HG02642 (cell line): ENCODE measurements around the gene N4BP3.
"Not testable (repeated sequence)": the region's sequence is repeated elsewhere in the genome, so short reads cannot be mapped to it uniquely, and the experiment has no call there.

ENCODE experiments used
- ATAC-seq: cut with Tn5 transposase; IDR thresholded peaks from one replicate; pipeline ENCODE4 v1.9.1; 2021; ENCODE audit warnings: mild to moderate bottlenecking; ENCODE audit not compliant: unreplicated experiment, poor library complexity

The N4BP3 gene

DNA sequence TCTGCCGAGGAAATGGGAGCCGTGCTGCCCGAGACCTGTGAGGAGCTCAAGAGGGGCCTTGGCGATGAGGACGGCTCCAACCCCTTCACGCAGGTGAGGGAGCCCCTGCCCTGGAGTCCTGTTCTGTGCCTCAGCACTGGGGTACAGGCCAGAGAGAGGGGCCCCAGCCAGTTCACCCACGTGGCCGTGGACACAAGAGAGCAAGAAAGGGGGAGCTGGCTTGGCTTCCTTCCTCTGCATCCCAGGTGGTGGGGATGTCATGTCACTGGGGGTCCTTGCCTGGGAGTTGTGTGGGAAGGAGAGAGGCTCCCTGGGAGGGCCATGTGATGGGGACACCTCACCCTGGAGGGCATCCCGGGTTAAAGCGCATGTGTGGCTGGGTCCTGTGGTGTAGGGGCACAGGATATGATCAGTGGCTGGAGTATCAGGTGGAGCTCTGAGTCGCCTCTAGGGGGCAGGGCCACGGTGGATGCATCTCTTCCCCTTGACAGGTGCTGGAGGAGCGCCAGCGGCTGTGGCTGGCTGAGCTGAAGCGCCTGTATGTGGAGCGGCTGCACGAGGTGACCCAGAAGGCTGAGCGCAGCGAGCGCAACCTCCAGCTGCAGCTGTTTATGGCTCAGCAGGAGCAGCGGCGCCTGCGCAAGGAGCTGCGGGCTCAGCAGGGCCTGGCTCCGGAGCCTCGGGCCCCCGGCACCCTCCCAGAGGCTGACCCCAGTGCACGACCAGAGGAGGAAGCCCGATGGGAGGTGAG is 7.5 kb downstream of the N4BP3 start:
- peak; percentile 75 for ATAC-seq

DNA sequence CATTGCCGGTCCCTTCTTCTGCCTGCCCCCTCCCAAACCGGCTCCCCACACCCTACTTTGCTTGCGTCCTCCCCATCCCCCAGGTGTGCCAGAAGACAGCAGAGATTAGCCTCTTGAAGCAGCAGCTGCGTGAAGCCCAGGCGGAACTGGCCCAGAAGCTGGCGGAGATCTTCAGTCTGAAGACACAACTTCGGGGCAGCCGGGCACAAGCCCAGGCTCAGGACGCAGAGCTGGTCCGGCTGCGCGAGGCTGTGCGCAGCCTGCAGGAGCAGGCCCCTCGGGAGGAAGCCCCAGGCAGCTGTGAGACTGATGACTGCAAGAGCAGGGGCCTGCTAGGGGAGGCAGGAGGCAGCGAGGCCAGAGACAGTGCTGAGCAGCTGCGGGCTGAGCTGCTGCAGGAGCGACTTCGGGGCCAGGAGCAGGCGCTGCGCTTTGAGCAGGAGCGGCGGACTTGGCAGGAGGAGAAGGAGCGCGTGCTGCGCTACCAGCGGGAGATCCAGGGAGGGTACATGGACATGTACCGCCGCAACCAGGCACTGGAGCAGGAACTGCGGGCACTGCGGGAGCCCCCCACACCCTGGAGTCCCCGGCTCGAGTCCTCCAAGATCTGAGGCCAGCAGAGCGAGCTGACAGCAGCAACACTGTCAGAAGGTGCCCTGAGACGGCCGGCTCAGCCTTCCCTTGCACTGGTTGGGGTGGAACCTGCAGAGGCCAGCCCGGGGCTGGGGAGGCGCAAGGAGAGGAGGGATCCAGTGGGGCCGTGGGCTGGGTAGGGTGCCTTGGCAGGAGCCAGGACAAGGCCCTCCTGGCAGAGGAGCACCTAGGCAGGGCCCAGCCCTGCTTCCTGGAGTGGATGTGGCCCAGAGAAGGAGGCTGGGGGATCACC is 8.3 kb downstream of the N4BP3 start:
- ATAC-seq, result no peak

DNA sequence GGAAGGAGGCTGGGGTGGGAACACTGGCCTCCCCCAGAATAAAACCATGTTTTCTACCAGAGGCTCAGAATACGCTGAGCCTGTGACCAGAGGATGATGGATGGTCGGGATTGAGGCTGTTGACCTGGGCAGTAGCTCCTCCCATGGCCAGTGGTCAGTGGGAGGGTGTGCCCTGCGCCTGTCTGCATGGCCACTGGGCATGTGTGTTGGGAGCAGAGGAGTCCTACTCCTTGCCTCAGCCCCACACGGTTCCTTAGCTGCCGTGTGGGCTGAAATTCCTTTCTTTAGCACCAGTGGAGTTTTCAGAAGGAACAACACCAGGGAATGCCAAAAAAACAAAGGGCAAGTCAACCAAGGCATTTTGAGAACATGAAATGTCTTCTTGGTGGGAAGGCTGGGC is 9.0 kb downstream of the N4BP3 start:
- ATAC-seq, result no peak

DNA sequence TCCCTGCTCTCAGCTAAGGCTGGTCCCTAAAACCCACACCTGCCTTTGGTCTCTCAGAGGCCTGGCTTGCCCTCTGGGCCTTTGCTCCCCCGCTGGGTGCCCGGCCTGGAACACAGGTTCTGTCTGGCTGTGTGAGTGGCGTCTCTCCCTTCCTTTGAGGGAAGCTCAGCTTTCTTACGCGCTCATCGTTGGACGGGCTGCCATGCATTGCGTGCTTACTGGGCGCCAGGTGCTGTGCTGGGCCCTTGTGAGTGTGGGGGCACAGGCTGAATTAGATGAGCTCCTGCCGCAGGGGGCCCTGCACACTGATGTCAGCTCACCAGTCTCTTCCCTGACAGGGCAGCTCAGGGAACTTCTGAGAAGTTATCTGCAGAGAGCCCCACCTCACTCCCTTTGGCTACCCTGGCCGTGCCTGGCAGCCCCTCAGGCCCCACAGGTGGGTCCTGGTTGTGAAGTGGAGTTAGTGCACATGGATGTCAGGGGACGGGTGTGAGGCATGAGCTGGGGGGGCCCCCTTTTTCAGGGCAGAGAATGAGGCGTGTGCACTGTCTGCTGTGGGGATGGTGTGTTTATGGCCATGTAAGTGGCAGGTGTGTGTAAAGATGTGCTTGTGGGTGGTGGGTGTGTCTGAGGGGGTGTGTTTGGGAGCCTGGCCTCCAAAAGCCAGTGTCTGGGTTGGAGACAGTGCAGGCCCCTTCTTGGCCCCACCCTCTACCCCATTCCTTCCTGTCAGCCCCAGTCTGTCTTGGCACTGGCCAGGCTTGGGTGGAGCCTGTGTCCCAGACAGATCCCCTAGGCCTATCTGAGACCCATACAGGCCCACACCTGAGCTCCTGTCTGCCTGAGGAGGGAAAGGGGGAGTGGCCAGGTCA is 10.0 kb downstream of the N4BP3 start:
- no peak for ATAC-seq

DNA sequence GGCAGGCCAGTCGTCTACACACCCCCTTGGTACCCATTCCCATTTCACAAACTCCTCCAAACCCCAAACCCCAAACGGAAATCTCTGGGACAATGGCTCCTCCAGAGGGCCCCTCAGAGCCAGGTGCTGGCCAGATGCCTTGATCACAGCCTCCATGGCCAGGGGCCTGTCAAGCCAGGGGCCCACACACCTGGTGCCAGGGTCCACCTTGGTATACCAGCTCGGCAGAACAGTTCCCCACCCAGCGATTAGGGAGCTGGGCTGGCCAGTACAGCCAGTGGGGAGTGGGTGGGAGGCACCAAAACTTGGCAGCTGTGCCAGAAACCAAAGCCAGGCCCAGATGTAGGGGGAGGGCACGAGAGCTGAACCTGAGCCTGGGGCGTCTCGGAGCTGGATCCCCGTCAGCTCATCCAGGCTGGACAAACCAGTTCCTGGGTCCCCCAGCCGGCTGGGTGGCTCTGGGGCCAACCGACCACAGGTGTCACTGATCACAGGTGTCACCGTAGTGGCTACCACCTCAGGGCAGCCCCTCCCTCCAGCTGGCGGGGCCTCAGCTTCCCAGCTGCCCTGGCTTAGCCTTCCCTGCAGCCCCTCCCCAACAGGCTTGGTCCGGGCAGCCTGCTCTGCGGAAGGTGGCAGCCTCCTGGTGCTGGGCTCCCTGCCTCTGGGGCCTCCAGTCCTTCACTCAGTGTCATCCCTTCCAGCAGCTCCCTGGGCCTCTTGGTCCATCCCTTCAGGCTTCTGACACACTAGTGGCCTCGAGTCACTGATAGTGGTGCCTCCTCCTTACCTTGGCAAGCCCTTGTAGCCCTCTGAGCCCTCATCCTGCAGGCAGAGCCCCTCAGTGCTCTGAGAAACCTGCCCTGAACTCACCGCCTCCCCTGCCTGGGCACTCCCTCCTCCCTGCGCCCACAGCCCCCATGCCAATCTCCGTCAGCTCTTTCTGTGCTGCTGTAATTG is 10.9 kb downstream of the N4BP3 start:
- ATAC-seq, result no peak

DNA sequence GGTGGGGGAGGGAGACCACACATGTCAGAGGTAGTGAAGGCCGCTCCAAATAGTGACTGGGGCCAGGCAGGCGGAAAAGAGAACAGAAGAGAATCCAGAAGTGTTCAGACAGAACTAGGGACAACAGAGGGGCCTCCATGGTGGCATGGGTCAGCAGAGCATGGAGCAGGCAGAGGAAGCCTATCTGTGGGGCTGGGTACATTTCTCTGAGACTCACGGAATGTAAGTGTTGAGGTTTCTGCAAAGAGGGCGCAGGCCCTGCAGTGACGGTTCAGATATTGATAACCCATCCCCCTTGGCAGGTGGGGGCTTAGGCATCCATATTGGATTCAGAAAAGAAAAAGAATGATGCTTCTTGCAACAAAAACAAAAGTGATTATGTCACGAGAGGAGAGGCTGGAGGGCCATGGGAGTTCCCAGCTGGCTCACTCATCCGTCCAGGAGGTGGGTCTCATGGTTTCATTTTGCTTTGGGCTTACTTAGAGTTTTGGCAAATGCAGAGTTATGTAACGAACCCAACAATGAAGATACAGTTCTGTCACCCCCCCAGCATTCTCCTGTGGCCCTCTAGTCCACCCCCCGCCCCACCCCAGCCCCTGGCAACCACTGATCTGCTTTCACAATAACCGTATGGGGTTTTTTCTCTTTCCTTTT is 12.0 kb downstream of the N4BP3 start:
- ATAC-seq, result no peak

DNA sequence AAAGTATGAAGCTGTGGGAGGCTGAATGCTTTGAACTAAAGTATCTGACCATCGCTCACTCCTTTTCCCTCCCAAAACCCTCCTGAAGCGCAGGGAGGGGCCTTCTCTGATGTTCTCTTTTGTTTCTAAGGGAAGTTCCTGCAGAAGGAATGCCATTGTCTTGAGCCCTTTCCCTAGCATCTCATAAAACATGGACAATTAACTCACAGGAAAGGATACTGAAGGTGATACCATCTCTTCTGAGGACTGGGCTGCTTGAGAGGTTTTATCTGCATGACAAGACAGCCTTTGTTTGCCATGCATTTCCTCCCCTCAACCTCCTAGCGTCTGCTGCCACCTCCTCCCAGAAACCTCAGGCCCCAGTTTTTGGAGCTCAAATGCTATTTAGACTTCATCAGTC is 13.2 kb downstream of the N4BP3 start:
- ATAC-seq, result no peak

DNA sequence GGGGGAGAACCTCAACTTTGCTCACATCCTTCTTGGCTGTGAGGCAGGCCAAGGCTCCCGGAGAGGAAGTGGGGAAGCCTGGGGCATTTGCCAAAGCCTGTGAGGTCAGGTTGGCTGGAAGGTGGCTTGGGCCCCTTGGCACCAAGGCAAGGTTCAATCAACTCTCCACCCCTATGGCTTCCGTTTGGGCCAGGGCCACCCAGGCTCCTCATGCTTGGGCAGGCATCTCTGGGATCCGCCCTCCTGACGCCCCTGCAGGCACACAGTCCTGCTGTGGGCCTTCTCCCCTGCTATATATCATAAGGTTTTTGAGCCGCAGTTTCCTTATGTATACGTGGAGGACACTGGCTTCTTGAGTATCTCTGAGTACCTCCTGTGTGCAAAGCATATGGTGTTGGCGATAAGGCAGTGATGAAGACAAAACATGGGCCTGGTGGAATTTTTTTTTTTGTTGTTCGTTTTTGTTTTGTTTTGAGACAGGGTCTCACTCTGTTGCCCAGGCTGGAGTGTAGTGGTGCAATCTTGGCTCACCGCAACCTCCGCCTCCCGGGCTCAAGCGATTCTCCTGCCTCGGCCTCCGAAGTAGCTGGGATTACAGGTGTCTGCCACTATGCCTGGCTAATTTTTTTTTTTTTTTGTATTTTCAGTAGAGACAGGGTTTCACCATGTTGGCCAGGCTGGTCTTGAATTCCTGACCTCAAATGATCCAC is 14.1 kb downstream of the N4BP3 start:
- not testable (repeated sequence) for ATAC-seq

DNA sequence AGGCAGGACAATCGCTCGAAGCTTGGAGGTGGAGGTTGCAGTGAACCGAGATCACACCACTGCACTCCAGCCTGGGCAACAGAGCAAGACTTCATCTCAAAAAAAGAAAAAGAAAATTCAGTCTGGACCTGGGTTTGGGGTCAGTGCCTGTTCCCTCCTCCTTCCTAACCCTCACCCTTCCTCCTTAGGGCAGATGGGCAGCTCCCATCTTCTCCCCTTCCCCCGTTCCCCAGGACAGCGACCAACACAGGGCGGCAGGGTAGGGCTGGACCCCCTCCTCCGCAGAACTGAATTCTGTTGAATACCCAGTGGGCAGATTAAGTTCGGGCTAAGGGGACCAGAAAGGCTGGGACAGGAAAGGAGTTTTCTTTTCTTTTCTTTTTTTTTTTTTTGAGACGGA is 16.0 kb downstream of the N4BP3 start:
- no peak for ATAC-seq

DNA sequence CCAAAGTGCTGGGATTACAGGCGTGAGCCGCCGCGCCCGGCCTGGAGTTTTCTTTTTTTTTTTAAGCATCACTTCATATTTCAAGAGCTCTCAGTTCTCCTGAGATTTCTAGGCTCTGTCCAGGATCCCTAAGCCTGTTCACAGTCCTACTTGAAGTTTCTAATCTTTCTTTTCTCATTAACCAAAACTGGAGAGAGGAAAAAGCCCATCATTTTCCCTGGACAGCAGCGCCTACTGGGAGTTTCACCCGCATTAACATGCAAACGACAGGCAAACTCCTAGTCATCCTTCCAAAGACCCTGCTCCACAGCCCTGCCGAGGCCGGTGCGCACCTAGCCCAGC is 16.9 kb downstream of the N4BP3 start:
- not testable (repeated sequence) for ATAC-seq

DNA sequence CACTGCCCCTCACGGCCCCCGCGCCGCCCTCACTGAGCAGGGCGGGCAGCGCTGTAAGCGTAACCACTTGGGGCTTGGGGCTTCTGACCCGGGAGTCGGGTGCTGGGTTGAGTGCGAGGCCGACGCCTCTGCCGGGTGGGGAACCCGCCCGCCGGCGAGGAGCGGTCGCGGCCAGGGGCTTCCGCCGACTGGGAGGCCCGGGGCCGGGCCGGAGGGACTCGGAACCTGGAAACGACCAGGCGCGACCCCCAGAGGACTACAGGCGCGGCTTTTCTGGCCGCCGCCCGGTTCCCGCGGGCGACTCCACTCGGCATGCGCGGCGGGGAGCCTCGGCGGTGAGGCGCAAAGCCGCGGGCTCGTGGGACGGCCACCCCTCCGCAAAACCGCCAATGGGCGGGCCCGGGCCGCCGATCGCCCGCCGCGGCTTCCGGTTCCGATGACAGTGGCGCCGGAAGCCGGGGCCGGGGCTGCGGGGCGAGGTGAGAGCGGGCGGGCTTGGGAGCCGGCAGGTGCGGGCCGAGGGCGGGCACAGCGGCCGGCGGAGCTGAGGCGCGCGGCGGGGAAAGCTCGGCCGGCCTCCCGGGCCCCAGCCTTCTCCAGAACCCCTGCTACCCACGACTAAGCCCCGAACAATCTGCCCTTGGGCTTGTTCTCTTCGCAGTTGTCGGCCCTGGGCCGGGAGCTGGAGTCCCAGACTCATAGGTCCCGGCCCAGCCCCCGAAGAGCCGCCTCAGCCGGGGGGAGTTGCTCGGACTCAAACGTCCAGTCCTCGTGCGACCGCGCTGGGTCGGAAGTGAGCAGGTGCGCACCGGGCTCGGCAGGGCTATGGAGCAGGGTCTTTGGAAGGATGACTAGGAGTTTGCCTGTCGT is 17.5 kb downstream of the N4BP3 start, which contains the start of gene RMND5B:
TSS of gene RMND5B (plus strand) at position 439 of the 870 bp plus-strand sequence. CDS start 7,106 bp downstream, outside the sequence.
- peak; percentile 90 for ATAC-seq

DNA sequence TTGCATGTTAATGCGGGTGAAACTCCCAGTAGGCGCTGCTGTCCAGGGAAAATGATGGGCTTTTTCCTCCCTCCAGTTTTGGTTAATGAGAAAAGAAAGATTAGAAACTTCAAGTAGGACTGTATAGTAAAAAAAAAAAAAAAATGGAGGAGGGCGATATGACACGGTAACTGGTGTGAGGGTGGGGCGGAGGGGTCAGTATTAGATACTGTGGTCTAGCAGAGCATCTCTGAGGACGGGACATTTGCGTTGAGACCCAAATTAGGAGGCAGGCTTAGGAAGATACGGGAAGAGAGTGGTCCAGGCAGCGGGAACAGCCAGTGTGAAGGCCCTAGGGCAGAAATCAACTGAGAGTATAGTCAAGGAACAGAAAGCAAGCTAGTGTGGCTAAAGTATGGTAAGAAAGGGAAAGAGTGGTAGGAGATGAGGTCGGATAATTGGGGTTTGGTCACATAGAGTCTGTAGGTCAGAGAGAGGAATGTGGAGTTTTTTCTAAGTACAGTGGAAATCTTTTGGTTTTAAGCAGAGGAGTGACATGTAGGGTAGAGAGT is 18.2 kb downstream of the N4BP3 start:
- ATAC-seq, result no peak

DNA sequence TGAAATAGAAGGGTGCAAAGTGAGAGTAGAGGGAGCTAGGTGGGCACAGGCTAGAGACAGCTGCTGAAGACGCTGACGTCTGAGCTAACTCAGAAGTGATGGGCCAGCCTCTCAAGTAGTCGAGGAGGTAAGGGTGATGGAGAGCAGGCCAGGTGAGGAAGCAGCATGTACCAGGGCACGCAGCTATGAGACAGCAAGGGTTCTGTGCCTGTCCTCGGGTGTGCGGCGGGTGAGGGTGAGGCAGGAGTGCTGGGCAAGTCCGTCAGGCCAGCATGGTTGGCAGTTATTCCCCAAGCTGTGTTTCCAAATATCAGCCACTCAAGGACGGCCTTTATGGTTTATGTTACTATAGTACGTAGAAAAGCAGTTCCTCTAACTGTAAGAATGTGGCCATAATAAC is 23.7 kb downstream of the N4BP3 start:
- no peak for ATAC-seq

DNA sequence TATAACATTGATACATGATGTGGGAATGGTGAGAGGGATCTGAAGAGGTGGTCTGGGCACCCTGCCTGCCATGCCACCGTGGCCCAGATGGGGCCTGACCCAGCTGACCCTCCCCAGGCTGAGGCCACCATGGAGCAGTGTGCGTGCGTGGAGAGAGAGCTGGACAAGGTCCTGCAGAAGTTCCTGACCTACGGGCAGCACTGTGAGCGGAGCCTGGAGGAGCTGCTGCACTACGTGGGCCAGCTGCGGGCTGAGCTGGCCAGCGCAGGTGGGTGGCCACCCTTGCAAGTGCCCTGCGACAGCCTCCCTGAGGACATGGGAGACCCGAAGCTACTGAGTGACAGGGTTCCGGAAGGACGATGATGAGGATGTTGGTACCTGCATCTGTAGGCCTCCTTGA is 24.7 kb downstream of the N4BP3 start:
- ATAC-seq, result no peak

DNA sequence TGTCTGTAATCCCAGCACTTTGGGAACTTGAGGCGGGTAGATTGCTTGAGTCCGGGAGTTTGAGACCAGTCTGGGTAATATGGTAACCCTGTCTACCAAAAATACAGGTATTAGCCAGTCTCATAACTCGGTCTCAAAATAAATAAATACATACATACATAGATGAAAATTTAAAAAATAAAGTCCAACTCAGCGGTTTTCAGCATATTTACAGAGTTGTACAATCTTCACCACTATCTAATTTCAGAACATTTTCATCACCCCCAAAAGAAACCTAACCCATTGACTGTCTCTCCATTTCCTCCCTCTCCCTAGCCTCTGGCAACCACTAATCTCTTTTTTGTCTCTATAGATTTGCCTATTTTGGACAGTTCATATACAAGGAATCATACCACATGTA is 28.2 kb downstream of the N4BP3 start:
- no peak for ATAC-seq

DNA sequence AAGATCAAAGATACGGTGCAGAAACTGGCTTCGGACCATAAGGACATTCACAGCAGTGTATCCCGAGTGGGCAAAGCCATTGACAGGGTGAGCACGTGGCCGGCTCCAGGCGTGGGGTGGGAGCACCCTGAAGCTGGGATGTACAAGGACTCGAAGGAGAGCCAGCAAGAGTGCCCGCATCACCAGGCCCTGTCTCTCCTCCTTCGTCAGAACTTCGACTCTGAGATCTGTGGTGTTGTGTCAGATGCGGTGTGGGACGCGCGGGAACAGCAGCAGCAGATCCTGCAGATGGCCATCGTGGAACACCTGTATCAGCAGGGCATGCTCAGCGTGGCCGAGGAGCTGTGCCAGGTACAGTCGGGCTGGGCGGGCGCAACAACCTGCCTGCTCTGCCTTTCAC is 29.3 kb downstream of the N4BP3 start:
- no peak for ATAC-seq

DNA sequence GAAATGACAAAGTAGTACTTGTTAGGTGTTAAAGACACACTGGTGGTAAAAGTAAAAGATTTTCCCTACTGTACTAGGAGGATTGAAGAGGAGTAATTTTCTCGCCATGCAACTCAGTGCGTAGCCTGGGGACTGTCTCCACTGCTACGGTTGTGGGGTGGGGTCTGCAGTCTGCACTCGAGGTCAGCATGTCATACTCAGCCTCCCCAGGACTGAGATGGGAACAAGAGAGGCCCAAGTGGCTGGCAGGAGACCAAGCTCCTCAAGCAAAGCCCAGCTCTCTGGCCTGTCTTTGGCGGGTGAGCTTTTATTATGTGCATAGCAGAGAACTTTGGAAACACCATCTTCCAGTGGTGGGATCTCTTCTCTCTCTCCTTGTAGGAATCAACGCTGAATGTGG is 29.9 kb downstream of the N4BP3 start:
- no peak for ATAC-seq
